Measurements from ENCODE around the gene CNPY4.

CNPY4 gene

GRCh38 chr7:100159099-100159623 is 39.7 kb downstream of the CNPY4 start:
- Histone ChIP-seq H3K4me3 (ENCODE audit: severe bottlenecking) (peak overlapping the region; percentile 93), H3K27me3 (ENCODE audit: insufficient read depth, poor library complexity, severe bottlenecking) (no peaks in the 10 kb centered on the region), H3K27ac (ENCODE audit: poor library complexity, severe bottlenecking) (peak overlapping the region; percentile 71), H3K4me1 (ENCODE audit: insufficient read depth, poor library complexity, severe bottlenecking) (peaks cover 4% of the 10 kb centered on the region), H3K36me3 (ENCODE audit: low read depth) (peaks cover 22% of the 10 kb centered on the region), H3K9me3 (ENCODE audit: severe bottlenecking) (no peaks in the 10 kb centered on the region)
- no peak for DNase-seq (ENCODE audit: low spot score)
- TF ChIP-seq, protein P1, sequence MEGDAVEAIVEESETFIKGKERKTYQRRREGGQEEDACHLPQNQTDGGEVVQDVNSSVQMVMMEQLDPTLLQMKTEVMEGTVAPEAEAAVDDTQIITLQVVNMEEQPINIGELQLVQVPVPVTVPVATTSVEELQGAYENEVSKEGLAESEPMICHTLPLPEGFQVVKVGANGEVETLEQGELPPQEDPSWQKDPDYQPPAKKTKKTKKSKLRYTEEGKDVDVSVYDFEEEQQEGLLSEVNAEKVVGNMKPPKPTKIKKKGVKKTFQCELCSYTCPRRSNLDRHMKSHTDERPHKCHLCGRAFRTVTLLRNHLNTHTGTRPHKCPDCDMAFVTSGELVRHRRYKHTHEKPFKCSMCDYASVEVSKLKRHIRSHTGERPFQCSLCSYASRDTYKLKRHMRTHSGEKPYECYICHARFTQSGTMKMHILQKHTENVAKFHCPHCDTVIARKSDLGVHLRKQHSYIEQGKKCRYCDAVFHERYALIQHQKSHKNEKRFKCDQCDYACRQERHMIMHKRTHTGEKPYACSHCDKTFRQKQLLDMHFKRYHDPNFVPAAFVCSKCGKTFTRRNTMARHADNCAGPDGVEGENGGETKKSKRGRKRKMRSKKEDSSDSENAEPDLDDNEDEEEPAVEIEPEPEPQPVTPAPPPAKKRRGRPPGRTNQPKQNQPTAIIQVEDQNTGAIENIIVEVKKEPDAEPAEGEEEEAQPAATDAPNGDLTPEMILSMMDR (IDR thresholded peaks at IDR 0.05; ENCODE audit: poor library complexity, severe bottlenecking): no peak
- no peak for ATAC-seq (ENCODE audit: low read depth)

- no peak overlapping the region for H3K4me3 ChIP-seq (ENCODE audit: severe bottlenecking)
- no peaks in the 10 kb centered on the region for H3K9me3 ChIP-seq (ENCODE audit: severe bottlenecking)
- DNase-seq (ENCODE audit: low spot score) (no peak), ATAC-seq (ENCODE audit: low read depth) (no peak)
- H3K36me3 ChIP-seq (ENCODE audit: low read depth): peaks cover 21% of the 10 kb centered on the region
- H3K4me1 ChIP-seq (ENCODE audit: insufficient read depth, poor library complexity, severe bottlenecking): peaks cover 4% of the 10 kb centered on the region
- TF ChIP-seq, protein P1 (IDR thresholded peaks at IDR 0.05; ENCODE audit: poor library complexity, severe bottlenecking): no peak
- H3K27ac ChIP-seq (ENCODE audit: poor library complexity, severe bottlenecking): no peak overlapping the region
- H3K27me3 ChIP-seq (ENCODE audit: insufficient read depth, poor library complexity, severe bottlenecking): no peaks in the 10 kb centered on the region
Observed at GRCh38 chr7:100160067-100160466, 40.6 kb downstream of the CNPY4 start.

DNA sequence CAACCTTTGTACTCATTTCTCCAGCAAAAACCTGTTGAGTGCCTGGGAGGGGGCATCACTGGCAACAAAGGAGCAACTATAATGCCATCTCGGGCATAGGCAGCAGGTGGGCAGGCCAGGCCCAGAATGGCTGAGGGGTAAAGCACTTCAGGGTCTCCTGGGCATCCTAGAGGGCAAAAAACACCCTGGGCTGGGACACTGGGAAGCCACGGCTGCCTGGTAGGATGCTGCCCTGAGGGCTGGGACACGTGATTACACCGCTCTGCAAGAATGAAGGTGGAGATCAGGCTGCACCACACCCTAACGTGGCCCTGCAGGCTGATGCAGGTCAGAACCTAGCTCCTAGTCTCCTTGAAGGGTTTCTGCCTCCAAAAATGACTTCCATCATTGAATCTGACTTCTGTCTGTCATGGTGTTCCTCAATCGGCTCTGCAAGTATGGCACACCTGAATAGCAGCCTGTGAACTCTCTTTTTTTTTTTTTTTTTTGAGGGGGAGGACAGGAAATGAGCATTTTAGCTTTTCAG is 43.6 kb downstream of the CNPY4 start:
- ATAC-seq (ENCODE audit: low read depth) (peak; percentile 87), DNase-seq (ENCODE audit: low spot score) (no peak)
- no peaks in the 10 kb centered on the region for H3K36me3 ChIP-seq (ENCODE audit: low read depth)

DNA sequence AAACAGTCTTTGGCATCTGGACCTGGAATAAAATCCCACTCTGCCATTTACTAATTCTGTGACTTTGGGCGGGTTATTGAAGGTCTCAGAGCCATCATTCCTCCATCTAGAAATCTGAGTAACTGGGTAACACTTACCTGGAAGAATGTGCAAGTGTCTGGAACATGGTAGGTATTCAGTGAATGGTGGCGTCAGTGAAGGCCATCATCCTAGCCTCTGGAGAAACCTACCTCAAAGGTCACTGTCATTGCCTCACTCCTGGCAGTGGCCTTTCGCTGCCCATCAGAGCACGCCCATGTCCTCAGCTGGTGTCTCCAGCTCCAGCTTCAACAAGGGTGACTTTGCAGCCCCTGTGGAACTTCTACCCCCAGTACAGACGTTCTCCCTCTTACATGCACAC is 44.4 kb downstream of the CNPY4 start:
- Histone ChIP-seq H3K36me3 (ENCODE audit: low read depth) (no peaks in the 10 kb centered on the region), H3K9me3 (ENCODE audit: severe bottlenecking) (no peaks in the 10 kb centered on the region), H3K27me3 (ENCODE audit: insufficient read depth, poor library complexity, severe bottlenecking) (no peaks in the 10 kb centered on the region), H3K4me1 (ENCODE audit: insufficient read depth, poor library complexity, severe bottlenecking) (peaks cover 10% of the 10 kb centered on the region), H3K4me3 (ENCODE audit: severe bottlenecking) (no peak overlapping the region), H3K27ac (ENCODE audit: poor library complexity, severe bottlenecking) (peak overlapping the region; percentile 52)
- ATAC-seq (ENCODE audit: low read depth) (no peak), DNase-seq (ENCODE audit: low spot score) (no peak)
- TF ChIP-seq, protein P1 (IDR thresholded peaks at IDR 0.05; ENCODE audit: poor library complexity, severe bottlenecking): no peak

More for the DNA sequence above, 43.6 kb downstream of the CNPY4 start:
- peak overlapping the region; percentile 52 for H3K27ac ChIP-seq (ENCODE audit: poor library complexity, severe bottlenecking)
- no peaks in the 10 kb centered on the region for H3K27me3 ChIP-seq (ENCODE audit: insufficient read depth, poor library complexity, severe bottlenecking)
- no peaks in the 10 kb centered on the region for H3K9me3 ChIP-seq (ENCODE audit: severe bottlenecking)
- H3K4me1 ChIP-seq (ENCODE audit: insufficient read depth, poor library complexity, severe bottlenecking): peaks cover 7% of the 10 kb centered on the region
- H3K4me3 ChIP-seq (ENCODE audit: severe bottlenecking): no peak overlapping the region
- TF ChIP-seq, protein P1 (IDR thresholded peaks at IDR 0.05; ENCODE audit: poor library complexity, severe bottlenecking): no peak

DNA sequence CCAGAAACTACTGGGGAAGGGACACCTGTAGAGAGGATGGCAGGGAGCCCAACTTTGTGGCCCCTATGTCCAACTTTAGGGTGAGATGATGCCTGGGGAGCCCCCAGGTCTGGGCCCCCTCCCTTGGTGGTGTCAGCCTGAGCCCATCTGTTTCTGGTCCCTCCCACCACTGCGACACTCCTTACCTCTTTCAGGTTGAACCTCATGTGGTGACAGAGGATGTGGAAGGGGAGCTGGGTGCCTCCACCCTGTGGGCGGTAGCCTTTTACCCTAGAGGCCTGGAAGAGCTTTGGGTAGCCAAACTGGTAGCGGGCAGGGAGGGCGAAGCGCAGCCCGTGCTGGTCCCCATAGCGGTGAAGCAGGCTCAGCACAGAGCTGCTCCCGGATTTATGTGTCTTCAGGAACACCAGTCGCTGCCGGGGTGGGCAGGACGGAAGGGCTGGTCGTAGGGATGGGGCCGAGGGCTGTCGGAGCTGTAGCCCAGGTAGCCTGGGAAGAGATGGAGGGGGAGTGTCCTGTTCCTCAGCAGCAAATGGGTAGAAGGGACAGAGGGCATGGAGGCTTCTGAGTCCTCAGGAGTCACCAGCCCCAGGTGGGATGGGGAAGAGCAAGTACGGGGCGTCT is 47.0 kb downstream of the CNPY4 start:
- Histone ChIP-seq H3K27me3 (ENCODE audit: insufficient read depth, poor library complexity, severe bottlenecking) (no peaks in the 10 kb centered on the region), H3K4me1 (ENCODE audit: insufficient read depth, poor library complexity, severe bottlenecking) (peaks cover 10% of the 10 kb centered on the region)
- no peak for ATAC-seq (ENCODE audit: low read depth)

More for the DNA sequence above, 47.0 kb downstream of the CNPY4 start:
- Histone ChIP-seq H3K27ac (ENCODE audit: poor library complexity, severe bottlenecking) (no peak overlapping the region), H3K9me3 (ENCODE audit: severe bottlenecking) (no peaks in the 10 kb centered on the region), H3K36me3 (ENCODE audit: low read depth) (no peaks in the 10 kb centered on the region), H3K4me3 (ENCODE audit: severe bottlenecking) (no peak overlapping the region)
- no peak for DNase-seq (ENCODE audit: low spot score)
- TF ChIP-seq, protein P1 (IDR thresholded peaks at IDR 0.05; ENCODE audit: poor library complexity, severe bottlenecking): no peak

All from RWPE2 (cell line).